ENCODE results near the gene SHROOM3. TPM values are rescaled to one million over a fixed set of nuclear protein-coding genes. Genes with fewer than 3 reads are reported as not detected.

Gene SHROOM3
- polyA plus RNA-seq, 2 of the 4 experiments (the other 2 are of a cell fraction), result 2.8 to 5.1 TPM

DNA sequence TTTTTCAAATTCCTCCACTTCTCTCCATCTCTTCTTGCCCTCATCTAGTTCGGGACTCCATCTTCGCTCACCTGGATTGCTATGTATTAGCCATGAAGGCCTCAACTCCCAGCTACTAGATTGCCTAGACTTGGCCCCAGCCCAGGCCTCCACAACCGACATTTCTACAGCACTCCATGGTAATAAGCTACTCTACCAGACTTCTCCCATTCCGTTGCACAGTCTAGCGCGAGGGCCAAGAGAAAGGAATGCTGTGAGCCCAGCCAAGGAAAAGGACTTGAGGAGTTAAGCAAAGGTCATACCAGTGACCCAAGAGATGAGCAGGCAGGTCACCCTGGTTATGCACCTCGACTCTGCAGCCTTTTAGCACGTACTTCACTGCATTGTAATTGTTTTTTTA, 387.3 kb downstream of the SHROOM3 start:
- Histone ChIP-seq H3K4me1 (no peaks in the 10 kb centered on the region), H3K27ac (no peak overlapping the region), H3K9me3 (no peaks in the 10 kb centered on the region), H3K4me2 (no peak overlapping the region), H3K4me3 (no peak overlapping the region)
- ATAC-seq (no peak), DNase-seq (ENCODE audit: low read depth in 1 of 2, low spot score in 1 of 2) (no peak), FAIRE-seq (no peak)
- ChIA-PET CTCF (no interaction called here), POLR2A (no interaction called here)
- TF ChIP-seq, protein P1, sequence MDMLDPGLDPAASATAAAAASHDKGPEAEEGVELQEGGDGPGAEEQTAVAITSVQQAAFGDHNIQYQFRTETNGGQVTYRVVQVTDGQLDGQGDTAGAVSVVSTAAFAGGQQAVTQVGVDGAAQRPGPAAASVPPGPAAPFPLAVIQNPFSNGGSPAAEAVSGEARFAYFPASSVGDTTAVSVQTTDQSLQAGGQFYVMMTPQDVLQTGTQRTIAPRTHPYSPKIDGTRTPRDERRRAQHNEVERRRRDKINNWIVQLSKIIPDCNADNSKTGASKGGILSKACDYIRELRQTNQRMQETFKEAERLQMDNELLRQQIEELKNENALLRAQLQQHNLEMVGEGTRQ (IDR thresholded peaks at IDR 0.05), result no peak
- TF ChIP-seq FOXS1 (CRISPR knock-in tag; IDR thresholded peaks at IDR 0.05) (no peak), ZFP36 (IDR thresholded peaks at IDR 0.05; ENCODE audit: borderline replicate concordance, partially characterized antibody) (no peak), HDAC2 (IDR thresholded peaks at IDR 0.05) (no peak), RNF2 (IDR thresholded peaks at IDR 0.05; ENCODE audit: borderline replicate concordance, low read depth) (no peak), RCOR1 (IDR thresholded peaks at IDR 0.05; ENCODE audit: low read depth, low read length) (no peak), CEBPB (IDR thresholded peaks at IDR 0.05) (no peak), KDM1A (IDR thresholded peaks at IDR 0.05; ENCODE audit: low read depth) (no peak), NPAS2 (CRISPR knock-in tag; IDR thresholded peaks at IDR 0.05; ENCODE audit: borderline replicate concordance) (no peak)
- TF ChIP-seq, protein P2, sequence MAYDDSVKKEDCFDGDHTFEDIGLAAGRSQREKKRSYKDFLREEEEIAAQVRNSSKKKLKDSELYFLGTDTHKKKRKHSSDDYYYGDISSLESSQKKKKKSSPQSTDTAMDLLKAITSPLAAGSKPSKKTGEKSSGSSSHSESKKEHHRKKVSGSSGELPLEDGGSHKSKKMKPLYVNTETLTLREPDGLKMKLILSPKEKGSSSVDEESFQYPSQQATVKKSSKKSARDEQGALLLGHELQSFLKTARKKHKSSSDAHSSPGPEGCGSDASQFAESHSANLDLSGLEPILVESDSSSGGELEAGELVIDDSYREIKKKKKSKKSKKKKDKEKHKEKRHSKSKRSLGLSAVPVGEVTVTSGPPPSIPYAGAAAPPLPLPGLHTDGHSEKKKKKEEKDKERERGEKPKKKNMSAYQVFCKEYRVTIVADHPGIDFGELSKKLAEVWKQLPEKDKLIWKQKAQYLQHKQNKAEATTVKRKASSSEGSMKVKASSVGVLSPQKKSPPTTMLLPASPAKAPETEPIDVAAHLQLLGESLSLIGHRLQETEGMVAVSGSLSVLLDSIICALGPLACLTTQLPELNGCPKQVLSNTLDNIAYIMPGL (CRISPR knock-in tag; IDR thresholded peaks at IDR 0.05; ENCODE audit: borderline replicate concordance), result no peak
- TF ChIP-seq, protein P3, sequence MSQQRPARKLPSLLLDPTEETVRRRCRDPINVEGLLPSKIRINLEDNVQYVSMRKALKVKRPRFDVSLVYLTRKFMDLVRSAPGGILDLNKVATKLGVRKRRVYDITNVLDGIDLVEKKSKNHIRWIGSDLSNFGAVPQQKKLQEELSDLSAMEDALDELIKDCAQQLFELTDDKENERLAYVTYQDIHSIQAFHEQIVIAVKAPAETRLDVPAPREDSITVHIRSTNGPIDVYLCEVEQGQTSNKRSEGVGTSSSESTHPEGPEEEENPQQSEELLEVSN (IDR thresholded peaks at IDR 0.05; ENCODE audit: borderline replicate concordance, low read depth), result no peak
- WGBS (ENCODE audit: missing lambda C conversion rate), result 71% methylated on average over 8 of the region's 8 CpGs

DNA sequence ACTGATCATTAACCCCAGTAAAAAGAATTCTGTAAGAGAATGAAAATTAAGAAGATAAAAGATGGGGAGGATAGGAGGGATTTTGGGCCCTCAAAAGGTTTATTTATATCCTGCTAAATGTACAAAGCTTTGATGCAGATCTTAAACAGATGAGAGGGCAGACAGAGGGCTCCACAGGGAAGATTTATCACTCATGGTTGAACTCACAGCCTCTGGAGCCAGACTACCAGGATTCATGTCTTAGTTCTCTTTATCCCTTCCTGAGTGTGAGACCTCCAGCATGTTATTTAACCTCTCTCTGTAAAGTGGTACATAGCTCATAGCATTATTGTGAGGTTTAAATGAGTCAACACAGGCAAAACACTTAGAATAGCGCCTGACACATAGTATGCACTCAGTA, 388.5 kb downstream of the SHROOM3 start:
- ATAC-seq (no peak), DNase-seq (ENCODE audit: low read depth in 1 of 2, low spot score in 1 of 2) (no peak), FAIRE-seq (no peak)
- no peaks in the 10 kb centered on the region for H3K4me1 ChIP-seq
- CTCF ChIA-PET, result no interaction called here
- POLR2A ChIA-PET, result no interaction called here
- 58% methylated on average over 1 of the region's 1 CpG for WGBS (ENCODE audit: missing lambda C conversion rate)
- no peak overlapping the region for H3K4me3 ChIP-seq
- TF ChIP-seq, protein P4, sequence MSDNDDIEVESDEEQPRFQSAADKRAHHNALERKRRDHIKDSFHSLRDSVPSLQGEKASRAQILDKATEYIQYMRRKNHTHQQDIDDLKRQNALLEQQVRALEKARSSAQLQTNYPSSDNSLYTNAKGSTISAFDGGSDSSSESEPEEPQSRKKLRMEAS (IDR thresholded peaks at IDR 0.05), result no peak
- TF ChIP-seq MYC (IDR thresholded peaks at IDR 0.05; ENCODE audit: borderline replicate concordance, low read length) (no peak), JUNB (IDR thresholded peaks at IDR 0.05) (no peak), RARB (CRISPR knock-in tag; IDR thresholded peaks at IDR 0.05) (no peak), POLR2AphosphoS2 (conservative IDR thresholded peaks at IDR 0.05; ENCODE audit: low read length) (no peak), BHLHE40 (IDR thresholded peaks at IDR 0.05; ENCODE audit: low read depth, low read length) (no peak), HOXA7 (CRISPR knock-in tag; IDR thresholded peaks at IDR 0.05) (no peak), POLR2A (IDR thresholded peaks at IDR 0.05; ENCODE audit: low read length) (no peak), CHD2 (IDR thresholded peaks at IDR 0.05; ENCODE audit: low read length, partially characterized antibody) (no peak), FOSL2 (IDR thresholded peaks at IDR 0.05) (no peak), FOSL2 (CRISPR knock-in tag; IDR thresholded peaks at IDR 0.05) (no peak), SREBF2 (IDR thresholded peaks at IDR 0.05) (no peak), FOSB (CRISPR knock-in tag; IDR thresholded peaks at IDR 0.05) (no peak)
- TF ChIP-seq, protein P2 (CRISPR knock-in tag; IDR thresholded peaks at IDR 0.05; ENCODE audit: borderline replicate concordance), result no peak
- no peak overlapping the region for H3K27ac ChIP-seq
- no peaks in the 10 kb centered on the region for H3K9me3 ChIP-seq
- no peak overlapping the region for H3K4me2 ChIP-seq
